Activated T-cell treated with anti-CD3 and anti-CD28 coated beads, Interleukin-2, amount 50 U/mL, for 1 hour (primary cell): ENCODE data around the gene ARMC12.
"Not testable (repeated sequence)": the region's sequence is repeated elsewhere in the genome, so short reads cannot be mapped to it uniquely, and the experiment has no call there.

Source experiments
- DNase-seq: peaks from one replicate; pipeline ENCODE4 v3.0.0-alpha.2; 2020

Gene ARMC12

DNA sequence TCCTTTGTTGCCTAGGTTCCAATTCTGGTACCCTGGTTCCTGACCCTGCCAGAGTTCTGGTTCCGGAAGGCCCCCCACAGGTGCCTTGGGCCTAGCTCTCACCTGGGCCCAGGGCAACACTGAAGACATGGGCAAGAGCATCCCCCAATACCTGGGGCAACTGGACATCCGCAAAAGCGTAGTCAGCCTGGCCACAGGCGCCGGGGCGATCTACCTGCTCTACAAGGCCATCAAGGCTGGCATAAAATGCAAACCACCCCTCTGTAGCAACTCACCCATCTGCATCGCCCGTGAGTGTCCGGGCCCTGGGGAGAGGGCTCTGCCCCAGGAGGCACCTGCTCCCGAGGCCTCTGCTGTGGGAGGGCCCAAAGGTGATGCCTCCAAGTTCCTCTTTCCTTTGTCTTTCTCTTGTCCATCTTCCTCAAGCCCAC lies at the start of gene ARMC12:
Gene ARMC12, plus strand, starts transcription at position 51 of the 431 bp plus-strand sequence. Its CDS starts 77 bp downstream, at position 128.
- DNase-seq = no peak

DNA sequence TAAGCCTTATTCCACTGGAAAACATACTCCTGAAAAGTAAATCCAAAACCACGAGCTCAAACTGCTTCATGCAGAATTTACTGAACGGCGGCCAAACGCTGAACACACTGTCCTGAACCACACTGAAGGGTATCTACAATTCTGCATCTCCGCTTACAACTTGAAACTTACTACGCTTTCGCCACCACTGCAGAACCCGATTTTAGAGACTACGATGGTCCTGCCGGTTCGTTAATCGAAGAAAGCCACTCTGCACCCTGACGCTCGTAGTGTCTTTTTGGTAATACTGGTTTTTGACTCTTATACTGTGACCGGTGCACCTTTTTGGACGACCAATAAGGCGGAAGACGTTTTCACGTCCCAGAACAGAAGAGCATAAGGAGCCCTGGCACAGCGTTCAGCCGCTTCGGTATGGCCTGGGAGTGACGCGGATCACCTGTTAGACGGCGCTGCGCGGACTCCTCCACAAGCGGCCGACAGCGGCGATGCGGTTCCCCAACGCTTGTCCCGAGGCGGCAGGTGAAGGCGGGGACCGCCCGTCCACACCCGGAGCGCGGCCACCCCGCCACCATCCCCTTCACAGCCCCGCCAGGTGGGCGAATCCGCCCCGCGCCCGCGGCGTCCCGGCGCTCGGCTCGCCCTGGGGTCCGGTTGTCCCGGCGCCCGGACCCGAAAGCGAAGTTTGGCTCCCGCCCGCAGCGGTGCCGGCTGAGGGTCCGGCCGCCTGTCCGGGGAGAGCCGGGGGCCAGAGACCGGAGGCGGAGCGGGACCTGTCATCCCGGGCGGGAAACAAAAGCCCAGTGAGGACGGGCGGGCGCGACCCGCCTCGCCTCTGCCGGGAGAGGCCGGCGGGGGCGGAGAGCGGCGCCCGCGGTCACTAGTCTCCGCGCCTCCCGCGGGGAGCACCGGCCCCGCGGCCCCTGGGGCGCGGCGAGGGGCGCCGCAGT lies 48.9 kb upstream of the ARMC12 start:
- peak; percentile 68 for DNase-seq

GRCh38 chr6:35688605-35689322 lies 48.1 kb upstream of the ARMC12 start, which contains the start of gene FKBP5:
Gene FKBP5 (minus strand): TSS chr6:35688915. CDS start chr6:35642824, 46,091 bp downstream.
- DNase-seq = peak; percentile 86

DNA sequence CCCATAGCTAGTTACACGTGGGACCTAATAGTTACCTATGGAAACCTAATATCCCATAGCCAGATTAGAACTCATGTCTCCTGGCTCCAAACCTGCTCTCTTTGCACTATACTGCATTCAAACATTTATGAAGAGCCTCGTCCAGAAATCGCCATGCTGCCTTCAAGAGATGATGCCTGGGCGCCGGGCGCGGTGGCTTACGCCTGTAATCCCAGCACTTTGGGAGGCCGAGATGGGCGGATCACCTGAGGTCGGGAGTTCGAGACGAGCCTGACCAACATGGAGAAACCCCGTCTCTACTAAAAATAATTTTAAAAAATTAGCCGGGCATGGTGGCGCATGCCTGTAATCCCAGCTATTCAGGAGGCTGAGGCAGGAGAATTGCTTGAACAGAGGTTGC lies 46.8 kb upstream of the ARMC12 start:
- not testable (repeated sequence) for DNase-seq

DNA sequence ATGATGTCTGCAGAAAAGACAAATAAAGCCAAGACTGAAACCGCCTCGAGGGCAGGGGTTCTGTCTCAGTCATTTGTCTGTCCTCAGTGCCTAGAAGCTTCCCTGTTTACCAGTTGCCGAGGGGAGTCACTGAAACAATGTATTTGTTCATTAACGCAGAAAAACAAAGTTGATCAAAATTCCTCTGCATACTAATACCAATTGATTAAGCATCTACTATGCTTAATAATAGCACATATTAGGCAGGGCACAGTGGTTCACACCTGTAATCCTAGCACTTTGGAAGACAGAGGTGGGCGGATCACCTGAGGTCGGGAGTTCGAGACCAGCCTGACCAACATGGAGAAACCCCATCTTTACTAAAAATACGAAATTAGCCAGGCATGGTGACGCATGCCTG lies 46.3 kb upstream of the ARMC12 start:
- DNase-seq = no peak

- DNase-seq = no peak
Measured at GRCh38 chr6:35691027-35691824, 45.6 kb upstream of the ARMC12 start.

DNA sequence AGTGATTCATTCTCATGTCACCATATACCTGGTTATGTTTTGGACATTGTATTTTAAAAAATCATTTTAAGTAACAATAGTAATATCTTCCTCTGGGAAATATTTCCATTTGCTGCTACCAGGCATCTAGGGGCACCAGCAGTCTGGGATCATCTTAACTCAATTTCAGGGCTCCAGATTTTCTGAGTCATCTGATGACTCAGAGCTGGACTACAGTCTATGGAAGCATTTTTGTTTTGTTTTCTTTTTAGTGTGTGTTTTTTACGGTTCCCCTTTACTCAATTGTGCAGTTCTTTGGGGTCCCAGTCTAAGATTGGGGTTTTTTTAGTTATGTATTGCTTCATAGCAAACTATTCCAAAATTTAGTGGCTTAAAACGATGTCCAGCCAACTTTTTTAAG lies 42.4 kb upstream of the ARMC12 start:
- no peak for DNase-seq

DNA sequence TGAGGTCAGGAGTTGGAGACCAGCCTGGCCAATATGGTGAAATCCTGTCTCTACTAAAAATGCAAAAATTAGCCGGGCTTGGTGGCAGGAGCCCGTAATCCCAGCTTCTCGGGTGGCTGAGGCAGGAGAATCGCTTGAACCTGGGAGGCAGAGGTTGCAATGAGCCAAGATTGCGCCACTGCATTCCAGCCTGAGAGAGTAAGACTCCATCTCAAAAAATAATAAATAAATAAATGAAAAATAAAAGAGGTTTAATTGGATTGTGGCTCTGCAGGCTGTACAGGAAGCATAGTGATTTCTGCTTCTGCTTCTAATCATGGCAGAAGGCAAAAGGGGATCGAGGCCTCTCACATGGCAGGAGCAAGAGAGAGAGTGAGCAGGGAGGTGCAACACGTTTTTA lies 38.4 kb upstream of the ARMC12 start:
- not testable (repeated sequence) for DNase-seq

DNA sequence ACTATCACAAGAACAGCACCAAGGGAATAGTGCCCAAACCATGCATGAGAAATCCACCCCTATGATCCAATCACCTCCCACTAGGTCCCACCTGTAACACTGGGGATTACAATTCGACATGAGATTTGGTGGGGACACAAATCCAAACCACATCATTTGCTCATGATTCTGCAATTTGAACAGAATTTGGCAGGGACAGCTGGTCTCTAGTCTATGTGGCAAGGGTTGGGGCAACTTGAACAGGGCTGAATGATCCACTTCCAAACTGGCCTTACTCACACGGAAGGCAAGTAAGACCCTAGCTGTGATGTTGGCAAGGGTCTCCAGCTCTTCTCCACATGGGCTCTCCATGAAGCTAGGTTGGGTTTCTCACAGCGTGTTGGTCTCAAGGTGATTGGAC lies 38.0 kb upstream of the ARMC12 start:
- no peak for DNase-seq

DNA sequence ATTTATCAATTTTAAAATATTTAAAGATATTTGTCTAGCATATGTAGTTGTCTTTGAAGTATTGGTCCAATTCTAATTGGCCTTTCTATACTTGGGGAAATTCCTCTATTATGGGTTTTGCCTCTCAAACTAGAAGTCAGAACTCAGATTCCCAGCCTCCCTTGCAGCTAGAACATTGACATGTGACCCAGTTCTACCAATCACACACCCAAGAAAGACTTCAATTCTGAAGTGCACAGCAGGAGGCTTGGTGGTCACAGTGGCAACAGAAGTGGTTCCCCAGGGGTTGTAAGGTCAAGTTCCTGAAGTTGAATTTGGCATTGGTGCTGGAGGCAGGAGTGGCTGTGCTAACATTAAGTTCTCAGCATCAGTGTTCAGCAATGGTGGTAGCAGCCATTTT lies 33.3 kb upstream of the ARMC12 start:
- DNase-seq = no peak

DNA sequence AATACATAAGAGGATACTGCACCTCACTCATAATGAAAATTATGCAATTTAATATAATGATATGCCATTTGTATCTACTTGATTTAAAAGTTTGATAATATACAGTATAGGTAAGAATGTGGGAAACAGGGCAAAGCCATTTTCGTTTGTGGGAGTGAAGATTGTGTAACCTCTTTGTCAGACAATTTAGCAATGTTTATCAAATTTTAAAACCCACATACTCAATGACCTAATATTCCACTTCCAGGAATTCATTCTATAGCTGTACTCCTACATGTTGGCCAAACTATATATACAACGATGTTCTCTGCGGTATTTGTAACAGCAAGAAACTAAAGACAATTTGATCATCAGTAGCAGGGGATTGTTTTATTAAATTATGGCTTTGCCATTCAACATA lies 30.4 kb upstream of the ARMC12 start:
- DNase-seq = no peak

DNA sequence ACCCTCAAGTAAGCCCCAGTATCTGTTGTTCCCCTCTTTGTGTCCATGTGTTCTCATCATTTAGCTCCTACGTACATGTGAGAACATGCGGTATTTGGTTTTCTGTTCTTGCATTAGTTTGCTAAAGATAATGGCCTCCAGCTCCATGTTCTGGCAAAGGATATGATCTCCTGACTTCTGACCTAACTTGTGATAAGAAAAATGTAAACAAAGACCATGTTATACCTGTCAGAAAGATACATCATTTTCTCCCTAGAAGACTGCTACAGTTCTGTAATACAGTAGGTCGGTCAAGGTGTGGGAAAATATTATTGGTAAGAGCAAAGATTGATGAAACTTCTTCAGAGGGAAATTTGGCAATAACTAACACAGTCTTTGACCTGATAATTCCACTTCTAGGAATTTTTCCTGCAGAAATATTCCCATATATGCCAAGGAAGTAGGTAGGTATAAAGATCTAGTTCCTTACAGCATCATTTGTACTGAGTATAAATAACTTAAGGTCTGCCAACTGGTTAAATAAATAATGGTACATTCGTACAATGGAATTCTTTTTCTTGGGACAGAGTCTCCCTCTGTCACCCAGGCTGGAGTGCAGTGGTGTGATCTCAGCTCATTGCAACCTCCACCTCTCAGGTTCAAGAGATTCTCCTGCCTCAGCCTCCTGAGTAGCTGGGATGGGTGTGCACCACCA lies 29.0 kb upstream of the ARMC12 start:
- no peak for DNase-seq

GRCh38 chr6:35708585-35708984 lies 28.2 kb upstream of the ARMC12 start:
- no peak for DNase-seq

- no peak for DNase-seq
Measured at GRCh38 chr6:35710241-35710847, 26.5 kb upstream of the ARMC12 start.

DNA sequence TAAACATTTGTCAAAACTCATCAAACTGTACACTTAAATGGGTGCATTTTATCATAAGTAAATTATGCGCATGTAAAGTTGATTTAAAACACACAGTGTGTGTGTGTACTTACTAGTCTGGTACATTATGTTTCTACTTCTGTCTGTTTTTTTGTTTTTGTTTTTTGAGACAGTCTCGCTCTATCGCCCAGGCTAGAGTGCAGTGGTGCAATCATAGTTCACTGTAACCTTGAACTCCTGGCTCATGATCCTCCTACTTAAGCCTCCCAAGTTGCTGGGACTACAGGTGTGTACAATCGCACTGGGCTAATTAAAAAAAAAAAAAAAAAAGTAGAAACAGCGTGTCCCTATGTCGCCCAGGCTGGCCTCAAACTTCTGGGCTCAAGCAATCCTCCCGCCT lies 25.1 kb upstream of the ARMC12 start:
- DNase-seq = no peak

GRCh38 chr6:35713006-35713767 lies 23.6 kb upstream of the ARMC12 start:
- no peak for DNase-seq

GRCh38 chr6:35716798-35717197 lies 20.0 kb upstream of the ARMC12 start:
- no peak for DNase-seq

DNA sequence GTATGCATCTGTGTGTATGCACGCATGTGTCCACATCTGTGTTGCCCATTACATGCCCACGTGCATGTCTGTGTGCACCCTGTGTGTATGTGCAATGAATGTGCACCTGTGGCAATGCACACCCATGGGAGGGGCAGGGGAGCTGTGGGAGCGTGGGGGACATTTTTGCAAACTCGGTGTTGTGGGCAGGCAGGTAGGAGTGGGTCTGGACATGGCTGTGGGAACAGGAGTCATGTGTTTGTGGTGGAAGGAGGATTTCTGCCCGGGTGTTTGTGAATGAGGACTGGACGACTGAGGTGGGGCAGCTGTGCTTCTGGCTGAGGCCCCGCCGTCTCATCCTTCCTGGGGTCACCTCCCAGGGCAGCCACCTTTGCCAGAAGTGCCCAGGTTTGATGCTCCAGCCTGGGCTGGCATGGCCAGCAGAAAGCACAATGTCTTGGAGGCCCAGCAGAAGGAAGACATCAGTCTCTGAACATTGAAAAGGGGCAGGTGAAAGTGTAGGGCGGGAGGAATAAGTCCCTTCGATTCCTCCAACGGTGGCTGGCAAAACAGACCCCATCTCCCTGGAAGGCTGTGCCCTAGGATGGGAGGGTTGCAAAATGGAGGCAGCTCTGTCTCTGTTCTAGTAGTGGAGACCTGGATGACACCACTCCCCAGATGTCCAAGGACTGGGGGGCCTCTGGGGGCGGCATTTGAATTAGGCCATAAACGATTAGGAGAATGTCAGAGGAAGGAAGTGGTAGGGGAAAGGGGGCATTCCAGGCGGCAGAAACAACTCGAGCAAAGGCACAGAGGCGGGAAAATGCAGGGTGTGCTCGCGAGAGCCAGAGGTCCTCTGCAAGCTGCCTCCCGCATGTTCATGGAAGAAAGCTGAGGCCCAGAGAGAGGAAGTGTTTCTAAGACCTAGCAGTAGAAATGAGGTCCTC lies 19.1 kb upstream of the ARMC12 start:
- no peak for DNase-seq

DNA sequence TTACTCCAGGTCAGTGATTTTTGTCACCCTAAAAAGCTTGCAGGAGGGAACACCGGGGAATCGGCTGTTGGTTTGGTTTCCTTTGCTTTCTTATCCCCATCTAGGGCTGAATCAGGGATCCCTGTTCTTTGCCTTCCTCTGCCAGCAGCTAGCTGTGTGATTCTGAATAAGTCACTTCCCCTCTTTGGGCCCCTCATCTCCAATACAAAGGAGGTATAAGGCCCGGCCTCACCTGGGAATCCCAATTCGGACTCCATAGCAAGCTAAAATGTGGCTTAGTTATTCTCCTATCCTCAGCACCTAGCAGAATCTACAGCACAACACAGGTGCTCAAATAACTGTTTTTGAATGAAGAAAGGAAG lies 18.5 kb upstream of the ARMC12 start:
- DNase-seq = no peak

GRCh38 chr6:35718911-35719381 lies 17.9 kb upstream of the ARMC12 start:
- DNase-seq = peak; percentile 48
